Measurements from ENCODE around the gene DMXL2. TPM values are rescaled to one million over a fixed set of nuclear protein-coding genes. Genes with fewer than 3 reads are reported as not detected.

DMXL2 gene
- total and polyA plus RNA-seq, 2 experiments from 2014 or later: 6.1 to 61.1 TPM

- no peaks in the 10 kb centered on the region for H3K27me3 ChIP-seq (ENCODE audit: insufficient read depth)
- H3K4me1 Mint-ChIP-seq: no peaks in the 10 kb centered on the region
- H3K4me2 ChIP-seq: no peak overlapping the region
- H3K27me3 Mint-ChIP-seq (ENCODE audit: insufficient read depth, low read depth, poor library complexity): no peaks in the 10 kb centered on the region
- no peak for DNase-seq (ENCODE audit: low spot score)
- H3F3A ChIP-seq (replicated peaks; ENCODE audit: low read depth): no peaks in the 10 kb centered on the region
- H3K36me3 ChIP-seq (ENCODE audit: insufficient read depth): no peaks in the 10 kb centered on the region
- H2AFZ ChIP-seq: no peak overlapping the region
- no peaks in the 10 kb centered on the region for H3K36me3 Mint-ChIP-seq (ENCODE audit: low read depth)
- ATAC-seq: no peak
- H3K9me2 ChIP-seq (ENCODE audit: insufficient read depth): no peaks in the 10 kb centered on the region
- H3K27ac Mint-ChIP-seq: no peak overlapping the region
- no peak overlapping the region for H3K27ac ChIP-seq (ENCODE audit: low read depth)
- H3K79me2 ChIP-seq (replicated peaks; ENCODE audit: insufficient read depth): no peaks in the 10 kb centered on the region
- H3K4me1 ChIP-seq (ENCODE audit: insufficient read depth): no peaks in the 10 kb centered on the region
- H4K20me1 ChIP-seq (replicated peaks; ENCODE audit: insufficient read depth): no peaks in the 10 kb centered on the region
- H3K4me3 ChIP-seq: no peak overlapping the region
- H3K4me3 Mint-ChIP-seq: no peak overlapping the region
- no peak for TF ChIP-seq REST (IDR thresholded peaks at IDR 0.05; ENCODE audit: unreplicated experiment)
- no peak for TF ChIP-seq ZNF114 (CRISPR knock-in tag; IDR thresholded peaks at IDR 0.05)
- TF ChIP-seq EZH2 (IDR thresholded peaks at IDR 0.05; ENCODE audit: low read depth, unreplicated experiment): no peak
- TF ChIP-seq ZNF331 (CRISPR knock-in tag; IDR thresholded peaks at IDR 0.05; ENCODE audit: low read depth): no peak
- TF ChIP-seq POLR2AphosphoS5 (IDR thresholded peaks at IDR 0.05; ENCODE audit: low read depth): no peak
- no peak for TF ChIP-seq JUNB (IDR thresholded peaks at IDR 0.05; ENCODE audit: unreplicated experiment)
- no peak for TF ChIP-seq ZNF462 (CRISPR knock-in tag; IDR thresholded peaks at IDR 0.05)
- TF ChIP-seq ETS1 (IDR thresholded peaks at IDR 0.05): no peak
- no peaks in the 10 kb centered on the region for H3K9me3 Mint-ChIP-seq
Observed at GRCh38 chr15:51494411-51495314, 127.9 kb downstream of the DMXL2 start.
